ENCODE data around the gene TASP1.

- TF ChIP-seq CTCF (IDR thresholded peaks at IDR 0.05) (no peak), POLR2A (IDR thresholded peaks at IDR 0.05) (no peak), POLR2AphosphoS5 (IDR thresholded peaks at IDR 0.05) (no peak), EP300 (IDR thresholded peaks at IDR 0.05) (no peak)
Measured at GRCh38 chr20:13395232-13395631, 243.5 kb downstream of the TASP1 start.
